Thyroid gland (tissue), 4 donors: ENCODE measurements around the gene CASQ1. TPM values are rescaled to one million over a fixed set of nuclear protein-coding genes. Genes with fewer than 3 reads are reported as not detected.
A peak's percentile ranks its signal among the peaks of the same experiment; 100 is the strongest.

Experiments
- DNase-seq, 2 donors: peaks; one replicate each; pipeline ENCODE4 v3.0.0-alpha.2; 2019
- H3K27ac ChIP-seq, 3 donors: fragments of 200-600 bp; sonication (generic); 1 replicate in 2 of 3; 2 replicates in 1 of 3; pipeline ENCODE4 v1.5.1; 2016 to 2019; ENCODE audit warnings: mild to moderate bottlenecking in 1 of 3, moderate library complexity in 1 of 3
- H3K27me3 ChIP-seq: fragments of 200-600 bp; sonication (generic); one replicate; pipeline ENCODE4 v1.5.1; 2019
- H3K36me3 ChIP-seq, 2 donors: fragments of 200-600 bp; sonication (generic); one replicate each; pipeline ENCODE4 v1.5.1; 2016 to 2019
- H3K4me1 ChIP-seq, 2 donors: fragments of 200-600 bp; sonication (generic); one replicate each; pipeline ENCODE4 v1.5.1; 2017 to 2019
- H3K4me3 ChIP-seq, 3 donors: fragments of 200-600 bp; sonication (generic); replicated peaks in 1 of 3; 1 replicate in 2 of 3; 2 replicates in 1 of 3; pipeline ENCODE4 v1.5.1; 2016; ENCODE audit warnings: mild to moderate bottlenecking in 1 of 3
- H3K9me3 ChIP-seq: fragments of 200-600 bp; sonication (generic); one replicate; pipeline ENCODE4 v1.5.1; 2017
- CTCF ChIP-seq, 6 experiments: fragments of 200-600 bp in 3 of 6; fragments of 450-650 bp in 3 of 6; sonication (generic) in 3 of 6; IDR thresholded peaks; one replicate each; pipeline ENCODE4 v1.5.1; 2016 to 2019; ENCODE audit warnings: antibody characterized with exemption in 6 of 6, mild to moderate bottlenecking in 2 of 6, inconsistent platforms in 1 of 6, moderate library complexity in 1 of 6
- POLR2A ChIP-seq, 2 donors: fragments of 450-650 bp; IDR thresholded peaks; one replicate each; pipeline ENCODE4 v1.6.1; 2017; ENCODE audit warnings: antibody characterized with exemption in 2 of 2, mild to moderate bottlenecking in 2 of 2, moderate library complexity in 1 of 2
- WGBS, 2 donors: methylation state at CpG; one replicate each; pipeline ENCODE4 v1.1.5; 2017; 5-methylcytosine and 5-hydroxymethylcytosine counted together
- intact Hi-C: fragments of 100-400 bp; cut with DNase I; formaldehyde crosslinking; loops from one replicate; pipeline ENCODE4 v1.15.1; 2023
- total RNA-seq, 4 donors: library from RNA; depleted of rRNA; stranded (reverse); fragments of >200 nt; gene quantifications; one replicate each; pipeline ENCODE4 v1.2.3, GENCODE V29; 2016

Gene CASQ1
- total RNA-seq, 4 donors from 2014 or later = not detected

- no peak overlapping the region for H3K4me3 ChIP-seq
- no peaks in the 10 kb centered on the region for H3K27me3 ChIP-seq
- H3K9me3 ChIP-seq = no peaks in the 10 kb centered on the region
- no peak for TF ChIP-seq POLR2A (IDR thresholded peaks at IDR 0.05)
- TF ChIP-seq CTCF (IDR thresholded peaks at IDR 0.05) = no peak
- intact Hi-C loops = no loop called here
- peaks cover 5 to 16% of the 10 kb centered on the region in 2 donors for H3K4me1 ChIP-seq
- DNase-seq = no peak
- no peaks in the 10 kb centered on the region for H3K36me3 ChIP-seq
- WGBS, 2 donors = 91 to 95% methylated on average over 4 of the region's 4 CpGs
- H3K27ac ChIP-seq = no peak overlapping the region
Measured at GRCh38 chr1:160171354-160171753, 19.0 kb upstream of the CASQ1 start.

GRCh38 chr1:160171980-160172379 lies 18.4 kb upstream of the CASQ1 start:
- no peak overlapping the region for H3K4me3 ChIP-seq
- H3K9me3 ChIP-seq = no peaks in the 10 kb centered on the region
- peak; percentile 31 to 48 for DNase-seq
- no peaks in the 10 kb centered on the region for H3K27me3 ChIP-seq
- WGBS, 2 donors = 23 to 30% methylated on average over 9 of the region's 9 CpGs
- no peaks in the 10 kb centered on the region for H3K36me3 ChIP-seq
- TF ChIP-seq POLR2A (IDR thresholded peaks at IDR 0.05) = no peak
- no peak for TF ChIP-seq CTCF (IDR thresholded peaks at IDR 0.05)
- H3K4me1 ChIP-seq = peaks cover 5 to 16% of the 10 kb centered on the region in 2 donors
- H3K27ac ChIP-seq = no peak overlapping the region
- intact Hi-C loops = no loop called here

GRCh38 chr1:160177231-160177630 lies 13.1 kb upstream of the CASQ1 start:
- intact Hi-C loops = no loop called here
- DNase-seq = no peak
- Histone ChIP-seq H3K4me1 (peaks cover 0 to 1% of the 10 kb centered on the region in 2 donors), H3K36me3 (no peaks in the 10 kb centered on the region), H3K4me3 (no peak overlapping the region), H3K27ac (no peak overlapping the region), H3K9me3 (no peaks in the 10 kb centered on the region), H3K27me3 (no peaks in the 10 kb centered on the region)
- 90 to 91% methylated on average over 2 of the region's 2 CpGs for WGBS, 2 donors
- no peak for TF ChIP-seq POLR2A (IDR thresholded peaks at IDR 0.05)

- WGBS, 2 donors = 86 to 87% methylated on average over 1 of the region's 1 CpG
- TF ChIP-seq POLR2A (IDR thresholded peaks at IDR 0.05) (no peak), CTCF (IDR thresholded peaks at IDR 0.05) (no peak)
- H3K27me3 ChIP-seq = no peaks in the 10 kb centered on the region
- no peak overlapping the region for H3K27ac ChIP-seq
- no peaks in the 10 kb centered on the region for H3K36me3 ChIP-seq
- intact Hi-C loops = no loop called here
- DNase-seq = no peak
- no peak overlapping the region for H3K4me3 ChIP-seq
- no peaks in the 10 kb centered on the region for H3K4me1 ChIP-seq
- no peaks in the 10 kb centered on the region for H3K9me3 ChIP-seq
Measured at GRCh38 chr1:160177667-160178066, 12.7 kb upstream of the CASQ1 start.

GRCh38 chr1:160178731-160179130 lies 11.6 kb upstream of the CASQ1 start:
- intact Hi-C loops = no loop called here
- Histone ChIP-seq H3K27ac (no peak overlapping the region), H3K9me3 (no peaks in the 10 kb centered on the region), H3K4me1 (no peaks in the 10 kb centered on the region), H3K36me3 (no peaks in the 10 kb centered on the region), H3K4me3 (no peak overlapping the region), H3K27me3 (no peaks in the 10 kb centered on the region)
- TF ChIP-seq CTCF (IDR thresholded peaks at IDR 0.05) (no peak), POLR2A (IDR thresholded peaks at IDR 0.05) (no peak)
- WGBS, 2 donors = 94 to 96% methylated on average over 2 of the region's 2 CpGs
- DNase-seq = no peak

- Histone ChIP-seq H3K9me3 (no peaks in the 10 kb centered on the region), H3K27me3 (no peaks in the 10 kb centered on the region), H3K4me3 (no peak overlapping the region), H3K4me1 (no peaks in the 10 kb centered on the region), H3K36me3 (no peaks in the 10 kb centered on the region), H3K27ac (no peak overlapping the region)
- DNase-seq = no peak
- intact Hi-C loops = no loop called here
- 90 to 94% methylated on average over 4 of the region's 4 CpGs for WGBS, 2 donors
- no peak for TF ChIP-seq CTCF (IDR thresholded peaks at IDR 0.05)
- TF ChIP-seq POLR2A (IDR thresholded peaks at IDR 0.05) = no peak
Measured at GRCh38 chr1:160179336-160179735, 11.0 kb upstream of the CASQ1 start.
